Esophagus squamous epithelium (tissue), 4 donors: ENCODE measurements around the gene MYOM3.

Source experiments
- CTCF ChIP-seq, 6 experiments: fragments of 450-650 bp in 4 of 6; fragments of 200-600 bp in 2 of 6; sonication (generic) in 2 of 6; IDR thresholded peaks; one replicate each; pipeline ENCODE4 v1.5.1; 2016 to 2019; ENCODE audit warnings: antibody characterized with exemption in 6 of 6, mild to moderate bottlenecking in 4 of 6, moderate library complexity in 4 of 6
- POLR2A ChIP-seq, 4 donors: fragments of 450-650 bp; IDR thresholded peaks; one replicate each; pipeline ENCODE4 v1.6.1; 2017; ENCODE audit warnings: antibody characterized with exemption in 4 of 4, mild to moderate bottlenecking in 4 of 4, moderate library complexity in 3 of 4

DNA sequence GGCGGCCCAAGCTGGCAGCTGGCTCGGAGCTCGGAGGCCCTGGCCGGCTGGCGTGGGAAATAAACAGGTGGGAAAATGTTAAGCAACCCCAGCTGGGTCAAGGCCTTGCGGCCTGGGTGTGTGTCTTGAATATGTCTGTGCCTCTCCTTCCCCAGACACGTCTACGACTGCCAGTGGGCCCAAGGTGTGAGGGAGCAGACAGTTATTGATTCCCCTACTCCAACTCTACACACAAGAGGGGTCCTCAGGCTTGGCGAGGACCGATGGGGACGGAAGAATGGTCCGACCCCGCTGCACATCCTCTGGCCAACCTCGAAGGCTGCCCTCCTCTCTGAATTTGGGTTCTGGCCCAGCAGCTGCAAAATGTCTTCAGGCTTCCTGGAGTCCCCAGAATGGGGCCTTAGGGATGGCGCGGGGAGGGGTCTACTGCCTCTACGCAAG, 28.8 kb upstream of the MYOM3 start:
- TF ChIP-seq CTCF (IDR thresholded peaks at IDR 0.05) (no peak), POLR2A (IDR thresholded peaks at IDR 0.05) (no peak)
